Breast epithelium (tissue), 3 donors: Measurements from ENCODE around the gene CHFR.

Source experiments
- POLR2A ChIP-seq: fragments of 450-650 bp; IDR thresholded peaks from one replicate; pipeline ENCODE4 v1.6.1; 2016; ENCODE audit warnings: antibody characterized with exemption, mild to moderate bottlenecking, moderate library complexity
- POLR2AphosphoS5 ChIP-seq, 3 donors: sonication (generic); formaldehyde crosslinking; IDR thresholded peaks; one replicate each; pipeline ENCODE4 v1.6.1; 2017; ENCODE audit warnings: antibody characterized with exemption in 3 of 3
- TF ChIP-seq, protein P1 (sequence below), 3 donors: fragments of 450-650 bp; IDR thresholded peaks; one replicate each; pipeline ENCODE4 v1.5.1; 2016 to 2017; ENCODE audit warnings: antibody characterized with exemption in 3 of 3, mild to moderate bottlenecking in 3 of 3, moderate library complexity in 3 of 3

DNA sequence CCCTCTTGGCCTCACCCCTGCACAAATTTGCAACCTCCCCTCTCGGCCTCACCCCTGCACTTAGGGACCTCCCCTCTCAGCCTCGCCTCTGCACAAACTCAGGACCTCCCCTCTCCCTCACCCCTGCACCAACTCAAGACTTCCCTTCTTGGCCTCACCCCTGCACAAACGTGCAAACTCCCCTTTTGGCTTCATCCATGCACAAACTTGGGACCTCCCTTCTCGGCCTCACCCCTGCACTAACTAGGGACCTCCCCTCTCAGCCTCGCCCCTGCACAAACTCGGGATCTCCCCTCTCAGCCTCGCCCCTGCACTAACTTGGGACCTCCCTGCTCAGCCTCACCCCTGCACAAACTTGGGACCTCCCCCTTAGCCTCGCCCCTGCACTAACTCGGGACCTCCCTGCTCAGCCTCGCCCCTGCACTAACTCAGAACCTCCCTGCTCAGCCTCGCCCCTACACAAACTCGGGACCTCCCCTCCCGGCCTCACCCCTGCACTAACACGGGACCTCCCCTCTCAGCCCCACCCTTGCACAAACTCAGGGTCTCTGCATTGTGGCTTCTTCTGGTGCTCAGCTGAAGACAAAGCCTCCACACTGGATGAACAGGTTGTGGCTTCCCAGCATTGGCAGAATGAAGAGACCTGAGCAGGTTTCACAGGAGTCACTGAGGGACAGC, 47.7 kb downstream of the CHFR start:
- TF ChIP-seq, protein P1, sequence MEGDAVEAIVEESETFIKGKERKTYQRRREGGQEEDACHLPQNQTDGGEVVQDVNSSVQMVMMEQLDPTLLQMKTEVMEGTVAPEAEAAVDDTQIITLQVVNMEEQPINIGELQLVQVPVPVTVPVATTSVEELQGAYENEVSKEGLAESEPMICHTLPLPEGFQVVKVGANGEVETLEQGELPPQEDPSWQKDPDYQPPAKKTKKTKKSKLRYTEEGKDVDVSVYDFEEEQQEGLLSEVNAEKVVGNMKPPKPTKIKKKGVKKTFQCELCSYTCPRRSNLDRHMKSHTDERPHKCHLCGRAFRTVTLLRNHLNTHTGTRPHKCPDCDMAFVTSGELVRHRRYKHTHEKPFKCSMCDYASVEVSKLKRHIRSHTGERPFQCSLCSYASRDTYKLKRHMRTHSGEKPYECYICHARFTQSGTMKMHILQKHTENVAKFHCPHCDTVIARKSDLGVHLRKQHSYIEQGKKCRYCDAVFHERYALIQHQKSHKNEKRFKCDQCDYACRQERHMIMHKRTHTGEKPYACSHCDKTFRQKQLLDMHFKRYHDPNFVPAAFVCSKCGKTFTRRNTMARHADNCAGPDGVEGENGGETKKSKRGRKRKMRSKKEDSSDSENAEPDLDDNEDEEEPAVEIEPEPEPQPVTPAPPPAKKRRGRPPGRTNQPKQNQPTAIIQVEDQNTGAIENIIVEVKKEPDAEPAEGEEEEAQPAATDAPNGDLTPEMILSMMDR (IDR thresholded peaks at IDR 0.05): no peak
- TF ChIP-seq POLR2AphosphoS5 (IDR thresholded peaks at IDR 0.05) (no peak), POLR2A (no peak)
